ENCODE measurements around the gene UPK3BL2.
"Not testable (repeated sequence)": the region's sequence is repeated elsewhere in the genome, so short reads cannot be mapped to it uniquely, and the experiment has no call there.

Gene UPK3BL2

GRCh38 chr7:102505298-102506185 is 38.0 kb downstream of the UPK3BL2 start:
- H3K27me3 ChIP-seq; H3K4me3 ChIP-seq (ENCODE audit: low read depth in 1 of 2, low read length in 1 of 2); H3K27ac ChIP-seq; H3K4me1 ChIP-seq (ENCODE audit: control insufficient read depth in 1 of 2, insufficient read depth in 1 of 2, low read depth in 1 of 2, low read length in 1 of 2); H3K9me3 ChIP-seq; H3K36me3 ChIP-seq: not testable (repeated sequence)

DNA sequence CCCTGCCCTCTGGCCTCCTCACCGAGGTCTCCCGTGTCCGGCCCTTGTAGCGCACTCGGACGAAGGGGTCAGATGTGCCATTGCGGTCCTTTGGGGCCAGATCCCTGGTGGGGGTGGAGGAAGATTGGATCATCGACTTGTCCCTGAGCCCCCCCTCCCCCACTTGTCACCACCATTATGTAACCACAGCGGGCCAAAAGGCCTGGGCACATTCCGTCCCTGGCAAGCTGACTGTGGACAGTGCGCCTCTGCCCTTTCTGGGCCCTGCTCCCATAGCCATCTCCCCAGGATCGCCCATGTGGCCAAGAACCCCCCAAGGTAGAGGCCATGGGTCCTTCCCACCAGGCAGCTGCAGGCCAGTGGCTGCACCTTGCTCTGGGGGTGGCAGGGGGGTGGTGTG is 40.4 kb downstream of the UPK3BL2 start:
- not testable (repeated sequence) for H3K27me3 ChIP-seq; H3K9me3 ChIP-seq; H3K4me3 ChIP-seq (ENCODE audit: low read depth in 1 of 2, low read length in 1 of 2); H3K4me1 ChIP-seq (ENCODE audit: control insufficient read depth in 1 of 2, insufficient read depth in 1 of 2, low read depth in 1 of 2, low read length in 1 of 2); H3K36me3 ChIP-seq; H3K27ac ChIP-seq

- not testable (repeated sequence) for H3K4me1 ChIP-seq (ENCODE audit: control insufficient read depth in 1 of 2, insufficient read depth in 1 of 2, low read depth in 1 of 2, low read length in 1 of 2); H3K9me3 ChIP-seq; H3K27me3 ChIP-seq; H3K4me3 ChIP-seq (ENCODE audit: low read depth in 1 of 2, low read length in 1 of 2); H3K36me3 ChIP-seq; H3K27ac ChIP-seq
These were observed 45.2 kb downstream of the UPK3BL2 start for GRCh38 chr7:102498321-102498720.

- H3K27ac ChIP-seq; H3K27me3 ChIP-seq; H3K9me3 ChIP-seq; H3K4me3 ChIP-seq (ENCODE audit: low read depth in 1 of 2, low read length in 1 of 2); H3K4me1 ChIP-seq (ENCODE audit: control insufficient read depth in 1 of 2, insufficient read depth in 1 of 2, low read depth in 1 of 2, low read length in 1 of 2); H3K36me3 ChIP-seq: not testable (repeated sequence)
These were observed 46.2 kb downstream of the UPK3BL2 start for GRCh38 chr7:102497308-102497707.

GRCh38 chr7:102496861-102497260 is 46.6 kb downstream of the UPK3BL2 start:
- not testable (repeated sequence) for H3K9me3 ChIP-seq; H3K27me3 ChIP-seq; H3K27ac ChIP-seq; H3K36me3 ChIP-seq; H3K4me3 ChIP-seq (ENCODE audit: low read depth in 1 of 2, low read length in 1 of 2); H3K4me1 ChIP-seq (ENCODE audit: control insufficient read depth in 1 of 2, insufficient read depth in 1 of 2, low read depth in 1 of 2, low read length in 1 of 2)

DNA sequence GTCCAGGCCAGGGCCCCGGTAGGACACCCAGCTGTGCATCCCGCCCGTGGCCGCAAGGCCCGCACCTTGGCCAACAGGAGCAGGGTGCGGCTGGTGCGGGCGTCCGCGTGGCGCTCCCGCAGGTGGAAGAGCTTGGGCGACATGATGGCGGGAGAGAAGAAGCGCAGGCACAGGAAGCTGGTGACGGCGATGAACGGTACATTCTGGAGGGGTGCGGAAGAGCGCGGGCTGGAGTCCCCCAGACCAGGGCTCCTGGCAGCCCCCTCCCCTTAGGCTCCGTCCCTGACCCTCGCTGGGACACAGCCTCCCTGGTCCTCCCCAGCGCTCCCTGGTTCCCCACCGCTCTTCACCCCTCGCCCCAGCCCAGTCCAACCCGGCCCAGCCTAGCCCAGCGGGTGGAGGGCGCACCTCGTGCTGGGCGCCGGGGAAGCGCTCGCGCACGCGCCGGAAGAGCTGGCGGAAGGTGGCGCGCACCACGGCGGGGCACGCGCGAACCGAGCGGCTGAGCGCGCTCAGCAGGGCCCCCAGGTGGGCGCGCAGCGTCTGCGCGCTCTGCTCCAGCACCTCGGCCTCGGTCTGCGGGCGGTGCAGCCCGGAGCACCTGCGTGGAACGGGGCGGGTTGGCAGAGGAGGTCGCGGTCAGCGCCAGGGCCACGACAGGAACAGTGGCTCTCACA is 48.9 kb downstream of the UPK3BL2 start:
- H3K27ac ChIP-seq; H3K4me3 ChIP-seq (ENCODE audit: low read depth in 1 of 2, low read length in 1 of 2); H3K36me3 ChIP-seq; H3K9me3 ChIP-seq; H3K4me1 ChIP-seq (ENCODE audit: control insufficient read depth in 1 of 2, insufficient read depth in 1 of 2, low read depth in 1 of 2, low read length in 1 of 2); H3K27me3 ChIP-seq: not testable (repeated sequence)

GRCh38 chr7:102494026-102494425 is 49.5 kb downstream of the UPK3BL2 start:
- not testable (repeated sequence) for H3K9me3 ChIP-seq; H3K4me1 ChIP-seq (ENCODE audit: control insufficient read depth in 1 of 2, insufficient read depth in 1 of 2, low read depth in 1 of 2, low read length in 1 of 2); H3K27ac ChIP-seq; H3K27me3 ChIP-seq; H3K36me3 ChIP-seq
- H3K4me3 ChIP-seq (ENCODE audit: low read depth in 1 of 2, low read length in 1 of 2), result peak overlapping the region in 1 of 2 experiments; percentile 53

DNA sequence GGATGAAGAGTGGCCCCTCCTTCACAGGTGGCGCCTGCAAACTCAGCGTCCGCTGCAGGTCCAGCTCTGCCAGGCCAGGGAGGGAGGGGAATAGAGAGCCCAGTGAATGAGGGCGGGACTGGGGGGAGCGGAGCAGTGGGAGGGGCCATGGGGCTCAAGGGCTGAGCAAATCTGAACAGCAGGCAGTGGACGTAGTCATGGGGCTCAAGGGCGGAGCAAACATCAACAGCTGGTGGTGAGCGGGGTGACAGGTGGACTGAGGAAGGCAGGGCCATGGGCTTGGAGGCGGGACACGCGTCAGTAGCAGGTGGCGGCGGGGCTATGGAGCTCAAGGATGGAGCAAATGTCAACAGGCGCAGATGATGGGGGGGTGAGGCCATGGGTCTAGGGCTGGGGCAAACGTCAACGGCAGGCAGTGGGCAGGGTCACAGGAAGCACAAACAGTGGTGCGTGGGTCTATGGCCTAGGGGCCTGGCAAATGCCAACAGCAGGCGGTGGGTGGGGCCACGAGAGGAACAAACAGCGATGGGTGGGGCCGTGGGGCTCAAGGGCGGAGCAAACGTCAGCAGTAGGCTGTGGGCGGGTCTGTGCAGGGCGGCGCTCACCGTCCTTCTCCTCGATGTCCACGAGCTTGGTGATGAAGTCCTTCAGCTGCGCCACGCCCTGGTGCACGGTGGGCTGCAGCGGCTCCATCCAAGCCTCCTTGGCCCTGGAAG is 50.1 kb downstream of the UPK3BL2 start:
- H3K27me3 ChIP-seq; H3K4me1 ChIP-seq (ENCODE audit: control insufficient read depth in 1 of 2, insufficient read depth in 1 of 2, low read depth in 1 of 2, low read length in 1 of 2); H3K36me3 ChIP-seq; H3K9me3 ChIP-seq; H3K4me3 ChIP-seq (ENCODE audit: low read depth in 1 of 2, low read length in 1 of 2); H3K27ac ChIP-seq: not testable (repeated sequence)

DNA sequence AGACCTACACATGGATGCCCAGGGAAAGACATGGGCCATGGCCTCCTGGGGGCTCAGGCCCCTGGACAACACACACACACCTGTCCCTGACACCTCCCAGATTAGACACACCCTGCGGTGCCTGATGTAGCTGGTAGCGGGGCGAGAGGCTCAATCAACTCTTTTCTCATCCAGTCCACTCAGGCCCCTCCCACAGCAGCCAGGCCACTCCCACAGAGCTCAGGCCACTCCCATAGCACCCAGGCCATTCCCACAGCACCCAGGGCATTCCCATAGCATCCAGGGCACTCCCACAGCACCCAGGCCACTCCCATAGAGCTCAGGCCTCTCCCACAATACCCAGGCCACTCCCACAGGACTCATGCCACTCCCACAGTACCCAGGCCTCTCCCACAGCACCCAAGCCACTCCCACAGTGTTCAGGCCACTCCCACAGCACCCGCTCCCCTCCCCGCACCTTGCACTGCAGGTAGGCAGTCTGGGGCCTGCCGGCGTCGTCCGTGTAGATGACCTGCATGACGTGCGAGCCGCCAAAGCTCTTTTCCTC is 52.9 kb downstream of the UPK3BL2 start:
- not testable (repeated sequence) for H3K4me1 ChIP-seq (ENCODE audit: control insufficient read depth in 1 of 2, insufficient read depth in 1 of 2, low read depth in 1 of 2, low read length in 1 of 2); H3K9me3 ChIP-seq; H3K27ac ChIP-seq; H3K27me3 ChIP-seq; H3K4me3 ChIP-seq (ENCODE audit: low read depth in 1 of 2, low read length in 1 of 2); H3K36me3 ChIP-seq
